Neural progenitor cell (in vitro differentiated cells): Measurements from ENCODE around the gene NAP1L4.

Source experiments
- CTCF ChIP-seq: fragments of 200-600 bp; sonication (generic); IDR thresholded peaks from 2 replicates; pipeline ENCODE4 v1.5.1; 2017; ENCODE audit warnings: antibody characterized with exemption, mild to moderate bottlenecking
- EZH2 ChIP-seq: fragments of 200-600 bp; sonication (generic); IDR thresholded peaks from 2 replicates; pipeline ENCODE4 v1.6.1; 2017; ENCODE audit warnings: antibody characterized with exemption, mild to moderate bottlenecking, moderate library complexity

- no peak for TF ChIP-seq CTCF
- no peak for TF ChIP-seq EZH2
Observed at GRCh38 chr11:2916892-2917645, 75.1 kb downstream of the NAP1L4 start.
